ENCODE data around the gene CCDC88C. TPM values are rescaled to one million over a fixed set of nuclear protein-coding genes. Genes with fewer than 3 reads are reported as not detected.

The CCDC88C gene
- total RNA-seq, 2 donors from 2014 or later = 32.5 to 54.4 TPM

DNA sequence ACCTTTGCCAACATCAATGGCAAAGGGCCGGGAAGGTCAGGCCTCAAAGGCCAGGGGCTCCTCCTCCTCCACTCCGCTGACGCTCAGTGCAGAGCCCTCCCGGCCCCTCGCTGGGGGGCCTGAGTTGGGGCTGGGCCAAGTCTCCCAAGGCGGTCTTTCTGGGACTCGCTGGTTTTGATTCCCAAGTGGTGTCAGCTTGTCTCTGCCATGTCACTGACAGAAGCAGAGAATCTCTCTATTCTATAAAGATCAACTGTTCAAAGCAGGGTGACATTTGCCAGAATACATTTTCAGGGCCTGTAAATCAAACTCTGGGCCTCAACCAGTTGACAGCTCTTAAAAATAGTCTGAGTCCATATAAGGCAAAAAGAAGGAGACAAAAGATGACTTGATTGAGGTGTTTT lies 75.9 kb downstream of the CCDC88C start:
- no peak for TF ChIP-seq POLR2A (IDR thresholded peaks at IDR 0.05)
- TF ChIP-seq, protein P1, sequence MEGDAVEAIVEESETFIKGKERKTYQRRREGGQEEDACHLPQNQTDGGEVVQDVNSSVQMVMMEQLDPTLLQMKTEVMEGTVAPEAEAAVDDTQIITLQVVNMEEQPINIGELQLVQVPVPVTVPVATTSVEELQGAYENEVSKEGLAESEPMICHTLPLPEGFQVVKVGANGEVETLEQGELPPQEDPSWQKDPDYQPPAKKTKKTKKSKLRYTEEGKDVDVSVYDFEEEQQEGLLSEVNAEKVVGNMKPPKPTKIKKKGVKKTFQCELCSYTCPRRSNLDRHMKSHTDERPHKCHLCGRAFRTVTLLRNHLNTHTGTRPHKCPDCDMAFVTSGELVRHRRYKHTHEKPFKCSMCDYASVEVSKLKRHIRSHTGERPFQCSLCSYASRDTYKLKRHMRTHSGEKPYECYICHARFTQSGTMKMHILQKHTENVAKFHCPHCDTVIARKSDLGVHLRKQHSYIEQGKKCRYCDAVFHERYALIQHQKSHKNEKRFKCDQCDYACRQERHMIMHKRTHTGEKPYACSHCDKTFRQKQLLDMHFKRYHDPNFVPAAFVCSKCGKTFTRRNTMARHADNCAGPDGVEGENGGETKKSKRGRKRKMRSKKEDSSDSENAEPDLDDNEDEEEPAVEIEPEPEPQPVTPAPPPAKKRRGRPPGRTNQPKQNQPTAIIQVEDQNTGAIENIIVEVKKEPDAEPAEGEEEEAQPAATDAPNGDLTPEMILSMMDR (IDR thresholded peaks at IDR 0.05) = no peak
- no peak for TF ChIP-seq POLR2AphosphoS5 (IDR thresholded peaks at IDR 0.05)
- Histone ChIP-seq H3K4me1 (replicated peaks) (no peaks in the 10 kb centered on the region), H3K27me3 (replicated peaks; ENCODE audit: insufficient read depth) (no peaks in the 10 kb centered on the region), H3K9me3 (no peaks in the 10 kb centered on the region), H3K36me3 (no peaks in the 10 kb centered on the region), H3K4me3 (no peak overlapping the region), H3K27ac (no peak overlapping the region)
- DNase-seq (ENCODE audit: low spot score) = no peak
- intact Hi-C loops (cut with DNase I) = no loop called here
- 54% methylated on average over 7 of the region's 7 CpGs for WGBS

DNA sequence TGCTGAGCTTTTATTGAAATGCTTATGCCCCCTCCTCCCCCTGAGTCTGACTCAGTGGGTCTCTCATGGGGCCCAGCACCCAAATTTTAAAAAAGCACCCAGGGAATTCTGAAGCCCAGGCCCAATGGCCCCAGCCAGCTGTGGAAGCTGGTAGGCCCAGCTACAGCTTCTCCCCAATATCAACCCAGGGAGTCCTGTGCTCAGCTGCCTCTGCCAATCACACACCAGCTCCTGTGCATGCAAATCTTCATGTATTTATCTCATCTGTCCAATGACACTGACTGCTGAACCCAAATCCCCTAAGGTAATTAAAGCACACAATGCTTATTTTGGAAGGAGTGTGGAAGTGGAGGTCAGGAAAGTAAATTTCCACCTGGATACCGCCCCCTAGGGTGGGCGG lies 76.3 kb downstream of the CCDC88C start:
- TF ChIP-seq POLR2A (IDR thresholded peaks at IDR 0.05) (no peak), POLR2AphosphoS5 (IDR thresholded peaks at IDR 0.05) (no peak)
- TF ChIP-seq, protein P1 (IDR thresholded peaks at IDR 0.05) = no peak
- WGBS = 100% methylated on average over 2 of the region's 2 CpGs
- DNase-seq (ENCODE audit: low spot score) = no peak
- Histone ChIP-seq H3K27me3 (replicated peaks; ENCODE audit: insufficient read depth) (no peaks in the 10 kb centered on the region), H3K4me3 (no peak overlapping the region), H3K27ac (no peak overlapping the region), H3K4me1 (replicated peaks) (no peaks in the 10 kb centered on the region), H3K9me3 (no peaks in the 10 kb centered on the region), H3K36me3 (no peaks in the 10 kb centered on the region)
- intact Hi-C loops (cut with DNase I) = no loop called here

DNA sequence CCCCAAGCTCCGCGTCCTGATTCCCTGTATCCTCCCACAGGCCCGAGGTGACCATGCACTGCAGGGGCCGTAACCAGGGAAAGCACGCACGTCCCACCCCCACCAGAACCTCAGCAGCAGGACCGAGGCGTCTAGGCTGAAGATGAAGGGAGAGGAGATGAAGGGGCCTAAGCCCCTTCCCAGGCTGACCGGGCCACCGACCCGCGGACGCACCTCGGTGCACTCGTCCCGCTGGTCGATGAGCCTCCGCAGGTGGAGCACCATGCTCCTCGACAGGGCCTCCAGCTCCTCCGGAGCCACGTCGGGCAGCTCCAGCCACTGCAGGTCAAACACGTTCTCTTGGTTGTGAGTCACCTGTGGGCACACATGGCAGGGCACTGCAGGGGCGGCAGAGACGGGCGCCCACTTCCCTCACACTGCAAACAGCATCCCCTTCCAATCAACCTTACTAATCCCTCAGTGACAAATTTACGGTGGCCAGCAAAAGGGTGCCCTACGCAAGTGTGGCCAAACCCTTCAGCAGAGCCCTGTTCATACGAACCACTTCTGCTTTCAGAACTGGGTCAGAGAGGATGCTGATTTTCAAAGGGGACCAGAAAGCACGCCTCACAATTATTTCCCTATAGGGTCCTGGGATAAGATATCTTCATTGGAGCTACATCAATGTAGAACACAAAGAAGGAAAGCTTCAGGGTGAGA lies 77.8 kb downstream of the CCDC88C start:
- intact Hi-C loops (cut with DNase I) = no loop called here
- no peak overlapping the region for H3K4me3 ChIP-seq
- 93% methylated on average over 30 of the region's 30 CpGs for WGBS
- DNase-seq (ENCODE audit: low spot score) = no peak
- H3K27me3 ChIP-seq (replicated peaks; ENCODE audit: insufficient read depth) = no peaks in the 10 kb centered on the region
- no peaks in the 10 kb centered on the region for H3K9me3 ChIP-seq
- TF ChIP-seq, protein P1 (IDR thresholded peaks at IDR 0.05) = no peak
- H3K4me1 ChIP-seq (replicated peaks) = no peaks in the 10 kb centered on the region
- H3K36me3 ChIP-seq = no peaks in the 10 kb centered on the region
- H3K27ac ChIP-seq = no peak overlapping the region

DNA sequence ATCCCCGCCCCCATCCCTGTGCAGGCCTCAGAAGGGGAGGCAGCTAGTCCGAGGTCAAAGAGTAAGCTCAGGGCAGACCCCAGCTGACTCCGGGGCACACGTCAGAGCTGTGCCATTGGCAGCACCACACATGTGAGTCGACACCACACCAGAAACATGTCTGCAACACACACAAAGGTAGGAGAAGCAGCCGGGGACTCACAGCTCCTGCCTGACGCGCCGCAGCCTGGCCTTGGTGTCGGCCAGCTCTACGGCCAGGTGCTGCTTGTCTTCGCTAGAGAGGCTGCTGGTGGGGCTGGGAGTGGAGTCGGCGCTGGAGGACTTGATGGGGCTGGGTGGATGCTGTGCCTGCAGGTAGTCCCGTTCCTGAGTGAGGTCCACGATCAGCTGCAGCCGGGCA lies 78.5 kb downstream of the CCDC88C start:
- no peaks in the 10 kb centered on the region for H3K4me1 ChIP-seq (replicated peaks)
- no peak for DNase-seq (ENCODE audit: low spot score)
- no peaks in the 10 kb centered on the region for H3K27me3 ChIP-seq (replicated peaks; ENCODE audit: insufficient read depth)
- H3K4me3 ChIP-seq = no peak overlapping the region
- H3K36me3 ChIP-seq = no peaks in the 10 kb centered on the region
- intact Hi-C loops (cut with DNase I) = no loop called here
- WGBS = 91% methylated on average over 17 of the region's 17 CpGs
- no peaks in the 10 kb centered on the region for H3K9me3 ChIP-seq
- no peak overlapping the region for H3K27ac ChIP-seq
- TF ChIP-seq POLR2AphosphoS5 (IDR thresholded peaks at IDR 0.05) (no peak), POLR2A (IDR thresholded peaks at IDR 0.05) (no peak)
- TF ChIP-seq, protein P1 (IDR thresholded peaks at IDR 0.05) = no peak

DNA sequence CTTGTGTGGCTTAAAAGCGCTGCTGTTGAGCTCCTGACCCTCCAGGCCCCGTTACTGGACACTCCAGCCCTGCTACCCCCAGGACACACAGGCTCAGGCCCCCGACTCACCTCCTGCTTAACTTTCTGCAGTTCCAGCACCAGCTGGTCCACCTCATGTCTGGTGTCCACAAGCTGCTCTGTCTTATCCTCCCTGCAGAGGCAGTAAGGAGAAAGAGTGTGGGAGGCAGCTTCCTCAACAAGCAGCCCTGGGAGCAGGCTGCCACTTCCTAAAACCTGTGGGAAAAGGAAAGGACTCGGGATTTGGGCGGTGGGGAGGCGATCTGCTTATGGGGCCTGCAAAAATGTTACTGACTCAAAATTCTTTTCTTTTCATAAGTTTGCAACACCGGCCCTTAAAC lies 79.2 kb downstream of the CCDC88C start:
- 90% methylated on average over 7 of the region's 7 CpGs for WGBS
- Histone ChIP-seq H3K9me3 (no peaks in the 10 kb centered on the region), H3K27me3 (replicated peaks; ENCODE audit: insufficient read depth) (no peaks in the 10 kb centered on the region), H3K27ac (no peak overlapping the region), H3K4me1 (replicated peaks) (no peaks in the 10 kb centered on the region), H3K36me3 (no peaks in the 10 kb centered on the region), H3K4me3 (no peak overlapping the region)
- intact Hi-C loops (cut with DNase I) = no loop called here
- TF ChIP-seq, protein P1 (IDR thresholded peaks at IDR 0.05) = no peak
- TF ChIP-seq POLR2AphosphoS5 (IDR thresholded peaks at IDR 0.05) = no peak
- no peak for TF ChIP-seq POLR2A (IDR thresholded peaks at IDR 0.05)
- DNase-seq (ENCODE audit: low spot score) = no peak

All from prostate gland (tissue), 2 donors.